Measurements from ENCODE around the gene ETHE1.
A peak's percentile ranks its signal among the peaks of the same experiment; 100 is the strongest.

Gene ETHE1

DNA sequence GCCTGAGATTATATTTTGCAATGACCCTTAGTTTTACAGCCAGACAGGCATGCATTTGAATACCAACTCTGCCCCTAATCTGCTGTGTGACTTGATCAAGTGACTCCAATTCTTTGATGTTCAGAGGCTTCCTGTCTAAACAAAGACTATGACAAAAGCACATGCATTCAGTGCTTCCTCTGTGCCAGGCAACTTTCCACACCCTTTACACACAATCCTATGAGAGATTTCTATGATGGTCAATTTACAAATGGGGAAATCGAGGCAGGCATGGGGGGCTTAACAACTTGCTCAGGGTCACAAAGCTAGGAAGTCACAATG is 57.9 kb downstream of the ETHE1 start:
- DNase-seq (ENCODE audit: extremely low spot score, insufficient read length, low read depth): no peak
- FAIRE-seq: no peak

DNA sequence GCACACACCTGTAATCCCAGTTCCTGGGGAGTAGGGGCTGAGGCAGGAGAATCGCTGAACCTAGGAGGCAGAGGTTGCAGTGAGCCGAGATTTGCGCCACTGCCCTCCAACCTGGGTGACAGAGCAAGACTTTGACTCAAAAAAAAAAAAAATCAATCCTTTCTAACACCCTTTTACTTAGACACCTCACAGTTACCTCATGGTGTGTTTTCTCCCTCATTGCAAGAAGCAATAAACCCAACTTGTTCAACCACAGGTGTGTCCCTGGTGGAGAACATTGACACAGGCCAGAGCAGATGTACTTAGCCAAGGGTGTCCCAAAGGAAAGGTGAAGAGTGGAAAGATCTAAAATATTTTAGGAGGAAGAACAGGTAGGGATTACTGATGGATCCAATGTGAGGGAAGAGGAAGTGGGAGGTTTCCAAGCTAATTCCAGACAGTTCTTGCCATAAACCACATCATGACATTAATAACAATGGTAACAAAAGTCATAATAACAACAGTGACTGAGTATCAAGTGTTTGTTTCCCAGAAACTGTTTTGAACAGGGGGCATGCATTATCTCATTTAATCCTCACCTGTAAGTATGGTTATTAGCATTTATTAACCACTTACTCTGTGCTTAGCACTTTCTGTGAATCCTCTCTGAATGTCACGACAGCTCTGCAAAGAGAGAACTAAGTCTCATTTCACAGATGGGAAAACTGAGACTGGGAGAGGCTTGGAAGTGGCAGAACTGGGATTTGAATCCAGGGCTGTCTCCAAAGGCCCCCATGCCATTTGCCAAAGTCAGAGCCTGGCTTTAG is 58.4 kb downstream of the ETHE1 start:
- FAIRE-seq: no peak
- DNase-seq (ENCODE audit: extremely low spot score, insufficient read length, low read depth): no peak

DNA sequence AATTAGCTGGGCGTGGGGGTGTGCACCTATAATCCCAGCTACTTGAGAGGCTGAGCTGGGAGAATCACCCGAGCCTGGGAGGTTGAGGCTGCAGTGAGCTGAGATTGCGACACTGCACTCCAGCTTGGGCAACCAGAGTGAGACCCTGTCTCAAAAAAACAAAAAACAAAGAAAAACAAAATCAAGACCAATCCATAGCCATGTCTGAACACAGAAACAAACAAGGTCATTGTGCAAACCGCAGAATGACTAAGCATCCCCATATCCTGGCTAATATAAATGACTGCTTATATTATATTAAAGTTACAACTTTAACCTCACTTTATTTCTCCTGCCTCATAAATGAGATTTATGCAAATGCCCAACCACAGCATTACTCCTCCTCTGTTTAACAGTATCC is 59.3 kb downstream of the ETHE1 start:
- DNase-seq (ENCODE audit: extremely low spot score, insufficient read length, low read depth) (no peak), FAIRE-seq (no peak)

DNA sequence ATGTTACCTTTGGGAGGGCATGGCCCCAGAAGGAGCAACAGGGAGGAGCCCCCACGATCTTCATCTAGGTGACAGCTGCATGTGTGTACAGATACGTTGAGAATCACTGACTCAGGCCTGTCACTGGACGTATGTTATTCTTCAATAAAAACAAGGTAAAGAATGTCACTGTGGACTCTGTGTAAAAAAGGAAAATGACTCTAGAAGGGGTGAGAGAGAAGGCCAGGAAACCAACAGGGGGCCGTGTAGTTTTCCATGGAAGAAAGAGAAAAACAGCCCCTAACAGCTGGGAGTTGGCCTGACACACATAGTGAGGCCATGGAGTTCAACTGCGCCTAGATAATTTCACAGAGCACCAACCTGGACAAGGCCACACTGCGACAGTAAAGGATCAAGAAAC is 59.7 kb downstream of the ETHE1 start:
- FAIRE-seq (no peak), DNase-seq (ENCODE audit: extremely low spot score, insufficient read length, low read depth) (no peak)

DNA sequence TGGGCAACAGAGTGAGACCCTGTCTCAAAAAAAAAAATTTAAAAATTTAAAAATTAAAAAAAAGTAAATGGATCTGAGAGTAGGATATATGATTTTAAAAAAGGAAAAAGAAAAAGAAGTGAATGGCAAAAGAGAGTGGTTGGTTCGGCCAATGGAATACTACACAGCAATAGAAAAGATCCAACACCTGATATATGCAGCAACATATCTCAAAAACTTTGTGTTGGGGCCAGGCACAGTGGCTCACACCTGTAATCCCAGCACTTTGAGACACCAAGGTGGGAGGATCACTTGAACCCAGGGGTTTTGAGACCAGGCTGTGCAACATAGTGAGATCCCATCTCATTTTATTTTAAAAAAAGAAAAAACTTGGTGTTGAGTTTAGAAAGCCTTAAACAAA is 60.2 kb downstream of the ETHE1 start:
- DNase-seq (ENCODE audit: extremely low spot score, insufficient read length, low read depth): no peak
- FAIRE-seq: no peak

DNA sequence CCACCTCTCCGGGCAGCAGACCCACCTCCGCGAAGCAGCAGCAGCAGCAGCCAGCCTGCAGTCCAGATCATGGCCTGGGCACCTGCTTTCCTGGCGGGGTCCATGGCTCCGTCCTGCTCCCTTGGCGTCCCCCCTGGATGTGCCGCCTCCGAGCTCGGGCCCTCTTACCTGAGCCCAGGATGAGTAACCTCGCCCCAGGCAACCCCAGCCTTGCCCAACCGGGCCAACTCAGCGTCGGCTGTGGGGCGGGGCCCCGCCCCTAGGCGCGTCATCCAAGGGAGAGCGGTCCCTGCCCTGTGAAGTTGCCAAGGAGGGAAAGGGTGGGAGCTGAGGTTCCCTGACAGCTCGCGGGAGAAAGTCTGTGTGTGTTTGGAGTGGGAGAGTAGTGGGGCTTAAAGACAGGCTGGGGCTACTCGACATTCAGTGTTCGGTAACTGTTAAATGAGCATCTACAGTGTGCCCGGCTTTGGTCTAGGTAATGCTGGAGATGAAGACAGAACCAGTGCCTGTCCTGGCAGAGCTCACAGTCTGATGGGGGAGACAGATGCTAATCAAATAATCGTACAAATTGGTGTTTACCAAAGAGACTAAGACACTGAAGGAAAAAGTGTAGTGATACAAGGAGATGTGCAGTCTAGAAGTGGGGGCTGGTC is 61.4 kb downstream of the ETHE1 start, which contains the start of gene LYPD3:
LYPD3 (minus strand) TSS at position 141 of the 653 bp plus-strand sequence; CDS start at position 104, 37 bp downstream.
- DNase-seq (ENCODE audit: extremely low spot score, insufficient read length, low read depth) (no peak), FAIRE-seq (no peak)

DNA sequence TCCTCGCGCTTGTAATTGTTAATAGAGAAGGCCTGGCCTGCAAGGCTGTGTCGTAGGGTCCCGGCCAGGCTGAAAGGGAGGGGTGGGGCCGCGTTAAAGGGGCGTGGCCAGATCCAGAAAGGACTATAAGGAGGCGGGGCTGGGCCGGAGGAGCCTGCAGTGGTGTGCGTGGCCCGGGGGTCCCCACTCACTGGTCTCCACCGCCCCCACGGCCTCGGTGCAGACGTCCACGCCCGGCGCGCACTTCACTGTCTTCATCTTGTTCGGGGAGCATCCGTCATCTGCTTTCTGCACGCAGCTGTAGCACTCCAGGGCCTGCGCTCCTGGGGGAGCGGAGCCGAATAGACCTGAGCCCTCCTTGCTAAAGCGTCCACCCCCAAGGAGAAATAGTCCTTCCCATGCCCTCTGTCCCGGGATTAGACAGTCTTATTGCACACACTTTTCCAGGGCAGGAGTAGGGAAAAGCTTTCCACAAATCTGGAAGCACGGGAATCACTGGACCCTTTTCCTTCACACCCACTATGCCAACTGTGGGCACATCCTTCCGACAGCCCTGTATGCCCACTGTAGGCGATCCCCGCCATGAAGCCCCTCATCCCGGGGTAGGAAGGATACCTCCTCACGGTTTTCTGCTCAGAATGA is 62.7 kb downstream of the ETHE1 start:
- DNase-seq (ENCODE audit: extremely low spot score, insufficient read length, low read depth): peak; percentile 50
- FAIRE-seq: no peak

DNA sequence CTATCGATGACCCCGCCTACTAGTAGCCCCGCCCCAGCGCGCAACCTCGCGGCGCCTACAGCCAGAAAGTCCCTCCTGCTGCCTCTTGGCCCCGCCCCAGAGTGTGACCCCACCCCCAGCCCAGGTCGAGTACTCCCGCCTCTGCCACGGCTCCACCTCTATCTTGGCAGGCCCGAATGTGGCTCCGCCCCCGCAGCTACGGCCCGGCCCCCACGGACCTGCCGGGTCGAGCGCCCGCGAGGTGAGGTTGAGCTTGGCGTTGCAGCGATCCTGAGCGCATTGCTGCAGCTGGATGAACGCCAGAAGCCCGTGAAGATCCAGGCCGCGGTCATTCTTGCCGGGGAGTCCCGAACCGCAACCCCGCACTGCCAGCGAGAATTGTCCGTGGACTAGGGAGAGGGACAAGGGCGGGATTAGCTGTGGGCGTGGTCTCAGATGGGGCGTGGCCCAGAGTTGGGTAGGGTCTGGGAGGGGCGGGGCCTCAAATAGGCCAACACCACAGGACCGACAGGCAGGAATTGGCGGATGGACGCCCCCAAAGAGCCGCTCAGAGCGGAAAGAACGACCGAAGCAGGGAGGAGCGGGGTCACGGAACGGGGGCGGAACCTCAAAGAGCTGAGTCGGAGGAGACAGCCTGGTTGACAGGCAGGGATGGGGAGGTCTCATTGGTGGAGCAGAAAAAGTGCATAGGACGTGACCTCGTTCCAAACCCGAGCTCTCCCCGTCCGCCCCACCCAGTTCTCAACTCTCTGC is 63.4 kb downstream of the ETHE1 start:
- DNase-seq (ENCODE audit: extremely low spot score, insufficient read length, low read depth) (peak; percentile 96), FAIRE-seq (peak; percentile 92)

DNA sequence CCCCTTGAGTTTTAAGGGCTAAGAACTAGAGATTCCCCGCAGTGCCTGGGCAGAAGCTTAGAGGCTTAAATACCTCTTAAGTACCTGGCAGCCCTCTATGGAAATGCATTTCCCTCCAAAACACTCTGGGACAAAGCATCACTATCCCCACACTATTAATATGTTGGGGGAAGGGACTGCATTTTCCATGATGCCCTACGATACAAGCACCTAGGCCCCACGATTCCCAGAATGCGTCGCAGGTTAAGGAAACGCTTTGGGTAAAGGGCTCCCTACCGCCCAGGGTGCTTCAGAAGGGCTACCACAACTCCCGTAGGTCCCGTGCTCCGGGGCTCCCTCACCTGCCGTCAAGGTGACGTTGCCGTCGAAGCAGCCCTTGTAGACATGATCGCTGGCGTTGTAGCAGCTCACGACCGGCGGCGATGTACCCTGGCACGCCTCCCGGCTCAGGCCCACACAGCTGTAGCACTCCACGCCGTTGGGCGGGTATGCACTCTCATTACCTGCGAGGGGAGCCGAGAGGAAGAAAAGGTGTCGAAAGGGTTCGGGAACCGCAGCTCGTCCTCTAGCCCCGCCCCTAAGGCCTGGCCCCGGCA is 64.1 kb downstream of the ETHE1 start:
- FAIRE-seq: no peak

DNA sequence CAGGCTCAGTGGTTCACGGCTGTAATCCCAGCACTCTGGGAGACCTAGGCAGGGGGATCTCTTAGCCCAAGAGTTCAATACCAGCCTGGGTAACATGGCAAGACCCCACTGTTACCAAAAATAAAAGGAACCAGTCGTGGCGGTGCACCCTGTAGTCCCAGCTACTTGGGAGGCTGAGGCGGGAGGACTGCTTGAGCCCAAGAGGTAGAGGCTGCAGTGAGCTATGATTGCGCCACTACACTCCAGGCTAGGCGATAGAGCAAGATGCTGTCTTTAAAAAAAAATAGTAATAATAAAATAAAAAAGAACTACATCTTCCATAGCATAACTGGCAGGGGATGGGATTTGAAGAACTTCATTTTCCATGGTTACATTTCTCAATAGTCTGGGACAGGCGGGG is 64.6 kb downstream of the ETHE1 start:
- FAIRE-seq: no peak
- DNase-seq (ENCODE audit: extremely low spot score, insufficient read length, low read depth): no peak

More for the DNA sequence above, 64.1 kb downstream of the ETHE1 start:
- no peak for DNase-seq (ENCODE audit: extremely low spot score, insufficient read length, low read depth)

DNA sequence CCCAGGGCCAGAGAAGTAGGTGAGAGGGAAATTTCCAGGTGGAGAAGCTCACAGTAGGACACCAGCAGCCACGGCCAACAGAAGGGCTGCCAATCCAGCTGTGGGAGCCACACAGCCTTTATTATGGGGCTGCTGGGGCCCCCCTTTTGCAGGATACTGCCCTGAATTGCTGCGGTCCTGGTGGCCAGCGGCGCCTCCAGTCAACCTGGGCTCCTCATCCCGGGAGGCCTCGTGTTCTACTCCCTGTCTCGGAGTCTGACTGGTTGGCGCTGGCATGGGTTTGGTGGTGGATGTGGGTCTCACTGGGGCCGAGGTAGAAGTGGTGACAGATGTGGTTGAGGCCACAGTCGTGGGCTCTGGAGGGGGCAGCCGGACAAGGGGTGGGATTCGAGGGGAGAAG is 65.7 kb downstream of the ETHE1 start:
- FAIRE-seq (no peak), DNase-seq (ENCODE audit: extremely low spot score, insufficient read length, low read depth) (no peak)

DNA sequence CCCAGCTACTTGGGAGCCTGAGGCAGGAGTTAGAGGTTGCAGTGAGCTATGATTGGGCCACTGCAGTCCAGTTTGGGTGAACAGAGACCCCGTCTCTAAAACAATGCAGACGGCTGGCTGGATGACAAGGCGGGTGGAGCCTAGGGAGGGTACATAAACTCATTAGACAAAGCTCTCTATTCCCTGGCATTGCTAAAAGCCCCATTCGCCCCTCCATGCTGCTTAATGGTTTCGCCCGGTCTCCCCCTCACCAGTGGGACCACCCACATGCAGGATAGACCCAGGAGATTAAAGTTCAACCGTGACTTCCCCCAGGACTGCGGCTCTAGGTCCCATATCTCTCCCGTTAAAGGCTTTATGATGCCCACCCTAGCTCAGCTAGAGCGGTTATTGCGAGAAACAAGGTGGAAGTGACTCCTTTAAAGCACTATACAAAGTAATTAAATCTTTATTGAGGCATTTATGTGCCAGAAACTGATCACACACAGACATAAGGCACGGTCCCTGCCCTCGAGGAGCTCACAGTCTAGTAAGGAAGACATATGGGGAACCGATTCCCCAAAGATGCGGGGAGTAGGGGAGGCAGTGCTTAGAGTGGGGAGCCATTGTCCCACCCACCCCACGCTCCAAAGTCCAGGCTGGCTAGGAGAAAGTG is 66.5 kb downstream of the ETHE1 start:
- no peak for FAIRE-seq

DNA sequence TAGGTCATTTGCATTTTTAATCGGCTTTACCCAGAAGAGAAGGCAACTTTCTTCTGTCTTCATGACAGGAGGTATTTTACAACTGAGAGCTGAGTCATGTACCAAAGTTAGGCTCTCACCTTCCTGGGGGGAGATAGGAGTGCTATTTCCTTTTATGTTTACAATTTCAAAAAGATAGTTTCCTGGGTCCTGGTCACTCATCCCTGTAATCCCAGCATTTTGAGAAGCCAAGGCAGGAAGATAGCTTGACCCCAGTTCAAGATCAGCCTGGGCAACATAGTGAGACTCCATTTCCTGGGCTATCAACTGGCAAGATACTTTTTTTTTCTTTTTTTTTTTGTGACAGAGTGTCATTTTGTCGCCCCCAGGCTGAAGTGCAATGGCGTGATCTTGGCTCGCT is 69.2 kb downstream of the ETHE1 start:
- DNase-seq (ENCODE audit: extremely low spot score, insufficient read length, low read depth) (no peak), FAIRE-seq (no peak)

More for the DNA sequence above, 66.5 kb downstream of the ETHE1 start:
- no peak for DNase-seq (ENCODE audit: extremely low spot score, insufficient read length, low read depth)

Data from GM18507 (cell line).